ENCODE results near the gene RPN2.

DNA sequence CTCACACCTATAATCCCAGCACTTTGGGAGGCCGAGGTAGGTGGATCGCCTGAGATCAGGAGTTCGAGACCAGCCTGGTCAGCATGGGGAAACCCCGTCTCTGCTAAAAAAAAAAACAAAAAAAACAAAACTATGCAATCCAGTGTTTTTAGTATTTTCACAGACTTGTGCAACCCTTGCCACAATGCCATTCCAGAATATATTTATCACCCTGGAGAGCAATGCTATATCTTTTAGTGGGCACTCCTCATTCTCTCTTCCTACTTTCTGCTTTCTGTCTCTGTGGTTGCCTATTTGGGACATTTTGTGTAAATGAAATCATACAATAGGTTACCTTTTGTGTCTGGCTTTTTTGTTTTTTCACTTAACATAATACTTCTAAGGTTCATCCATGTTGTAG lies 39.3 kb downstream of the RPN2 start:
- no peak for TF ChIP-seq HNF4G (IDR thresholded peaks at IDR 0.05)
- no peak for TF ChIP-seq CTCF (IDR thresholded peaks at IDR 0.05; ENCODE audit: low read depth, low read length, missing input control)
- no peak for TF ChIP-seq REST (IDR thresholded peaks at IDR 0.05)
- TF ChIP-seq MAX (IDR thresholded peaks at IDR 0.05) = no peak
- TF ChIP-seq TAF1 (conservative IDR thresholded peaks at IDR 0.05) = no peak
- TF ChIP-seq YY1 (IDR thresholded peaks at IDR 0.05) = no peak
- TF ChIP-seq GABPA (IDR thresholded peaks at IDR 0.05 in 1 of 2, conservative IDR thresholded peaks at IDR 0.05 in 1 of 2) = no peak
- no peak for TF ChIP-seq RAD21 (IDR thresholded peaks at IDR 0.05)

All from liver (tissue), 3 donors.